GM18870 (cell line): ENCODE data around the gene TNFSF12.
"Not testable (repeated sequence)": the region's sequence is repeated elsewhere in the genome, so short reads cannot be mapped to it uniquely, and the experiment has no call there.

Experiments used
- ATAC-seq: cut with Tn5 transposase; IDR thresholded peaks from one replicate; pipeline ENCODE4 v1.9.1; 2021; ENCODE audit warnings: moderate library complexity; ENCODE audit not compliant: unreplicated experiment

TNFSF12 gene

DNA sequence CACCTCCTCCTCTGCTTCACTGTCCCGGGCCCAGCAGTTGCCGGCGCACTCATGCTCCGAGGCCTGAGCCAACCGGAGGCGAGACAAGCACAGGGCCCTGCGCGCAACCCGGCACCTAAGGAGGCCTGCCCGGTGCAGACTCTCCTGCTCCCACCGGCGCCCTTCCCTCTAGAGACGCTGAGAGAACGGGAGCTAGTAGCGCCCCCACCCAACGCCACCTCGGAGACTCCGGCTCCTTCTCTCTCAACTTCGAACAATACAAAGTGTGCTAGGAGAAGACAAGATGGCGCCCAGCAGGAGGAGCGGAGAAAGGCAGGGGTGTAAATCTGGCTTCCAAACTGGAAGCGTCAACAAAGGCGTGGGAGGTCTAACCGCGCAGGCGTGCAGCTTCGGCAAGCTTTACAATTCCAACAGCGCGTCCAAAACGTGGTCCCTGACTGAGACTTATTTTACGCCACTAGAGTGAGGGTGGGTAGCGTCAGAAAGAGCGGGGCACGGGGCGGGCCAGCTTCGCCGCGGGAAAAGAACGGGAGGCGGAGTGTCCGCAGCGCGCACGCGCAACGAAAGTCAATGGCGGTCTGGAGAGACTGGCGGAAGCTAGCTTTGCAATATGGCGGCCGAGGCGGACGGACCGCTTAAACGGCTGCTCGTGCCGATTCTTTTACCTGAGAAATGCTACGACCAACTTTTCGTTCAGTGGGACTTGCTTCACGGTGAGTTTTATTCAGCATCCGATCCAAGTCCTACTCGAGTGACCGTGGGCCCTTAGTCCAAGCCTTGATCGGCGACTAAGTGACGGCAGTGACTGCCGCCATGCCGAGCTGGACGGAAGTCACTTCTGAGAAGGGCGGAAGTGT is 34.6 kb downstream of the TNFSF12 start, which contains the start of gene MPDU1:
MPDU1 (plus strand) TSS at position 600 of the 857 bp plus-strand sequence; CDS start at position 611, 11 bp downstream.
- peak; percentile 56 for ATAC-seq

DNA sequence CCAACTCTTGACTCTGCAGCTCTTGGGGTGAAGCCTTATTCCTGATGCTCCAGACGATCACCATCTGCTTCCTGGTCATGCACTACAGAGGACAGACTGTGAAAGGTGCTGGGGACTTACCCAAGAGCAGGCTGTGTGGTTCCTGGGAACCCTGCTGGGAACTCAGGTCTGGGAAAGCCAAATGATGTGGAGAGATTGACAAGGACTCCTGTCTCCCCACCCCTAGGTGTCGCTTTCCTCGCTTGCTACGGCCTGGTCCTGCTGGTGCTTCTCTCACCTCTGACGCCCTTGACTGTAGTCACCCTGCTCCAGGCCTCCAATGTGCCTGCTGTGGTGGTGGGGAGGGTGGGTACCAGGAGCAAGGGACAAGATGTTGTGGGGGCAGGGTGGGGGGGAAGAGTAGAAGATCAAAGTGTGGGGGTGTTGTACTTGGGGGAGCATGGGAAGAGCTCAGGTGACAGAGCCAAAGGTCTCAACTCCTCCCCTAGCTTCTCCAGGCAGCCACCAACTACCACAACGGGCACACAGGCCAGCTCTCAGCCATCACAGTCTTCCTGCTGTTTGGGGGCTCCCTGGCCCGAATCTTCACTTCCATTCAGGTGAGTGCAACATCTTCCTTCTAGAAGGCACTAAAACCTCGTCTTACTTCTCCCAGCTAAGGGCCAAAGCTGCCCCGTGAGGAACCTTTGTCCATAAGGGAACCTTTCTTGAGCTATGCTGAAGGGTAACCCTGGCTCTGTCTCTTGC is 38.0 kb downstream of the TNFSF12 start:
- no peak for ATAC-seq

DNA sequence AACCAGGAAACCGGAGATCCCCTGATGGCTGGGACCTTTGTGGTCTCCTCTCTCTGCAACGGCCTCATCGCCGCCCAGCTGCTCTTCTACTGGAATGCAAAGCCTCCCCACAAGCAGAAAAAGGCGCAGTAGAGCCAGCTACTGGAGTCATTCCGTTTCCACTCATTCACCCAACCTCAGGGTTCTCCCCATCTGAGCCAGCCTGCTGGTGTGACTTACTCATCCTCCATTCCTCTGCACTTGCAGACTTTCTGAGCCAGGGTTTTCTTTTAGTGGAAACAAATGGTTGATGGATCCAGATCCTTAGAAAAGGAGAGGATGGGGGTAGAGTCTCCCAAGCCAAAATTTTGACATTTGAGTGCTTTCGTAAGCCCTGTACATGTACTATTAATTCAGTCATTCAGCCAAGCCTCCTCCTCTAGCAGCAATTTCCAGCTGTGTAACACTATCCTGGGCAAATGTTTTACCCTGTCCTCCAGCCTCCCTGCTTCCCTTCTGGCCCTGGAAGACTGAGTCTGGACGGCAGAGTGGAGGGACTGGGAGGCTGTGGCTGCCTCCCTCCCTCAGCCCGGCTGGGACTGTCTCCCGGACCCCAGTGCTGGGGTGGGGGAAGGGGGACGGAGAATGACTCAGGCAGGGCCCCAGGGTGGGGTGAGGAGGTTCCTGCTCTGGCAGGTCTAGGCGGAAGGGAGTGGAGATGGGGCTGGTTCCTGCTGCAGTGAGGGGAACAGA is 38.7 kb downstream of the TNFSF12 start:
- ATAC-seq, result no peak

DNA sequence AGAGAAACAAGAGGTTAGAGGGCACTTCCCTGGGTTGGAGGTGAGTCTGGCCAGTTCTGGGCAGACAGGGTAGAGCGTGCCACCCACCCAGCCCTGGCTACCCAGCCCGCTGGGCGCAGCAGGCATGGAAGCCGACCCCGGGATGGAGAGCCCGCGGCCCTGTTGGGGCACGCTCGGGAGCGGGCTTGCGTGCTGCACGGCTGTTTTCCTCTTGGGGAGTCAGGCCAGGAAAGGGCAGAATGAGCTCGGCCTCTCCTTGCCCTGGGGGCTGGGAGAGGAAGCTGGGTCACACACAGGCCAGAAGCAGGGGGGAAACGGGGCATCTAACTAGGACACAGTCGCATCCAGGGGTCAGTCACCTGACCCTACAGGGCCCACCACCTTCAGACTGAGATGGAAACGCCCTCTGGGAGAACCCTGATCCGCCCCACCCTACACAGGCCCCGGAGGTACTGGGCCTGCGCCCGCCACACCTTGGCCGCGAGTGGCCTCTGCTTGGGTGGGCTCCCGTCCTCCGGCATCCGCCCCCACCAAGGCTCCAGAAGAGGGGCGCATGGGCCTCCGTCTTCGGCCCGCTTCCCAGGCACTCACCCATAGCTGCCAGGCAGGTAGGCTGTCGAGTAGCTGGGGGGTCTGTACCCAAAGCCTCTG is 39.8 kb downstream of the TNFSF12 start:
- ATAC-seq, result no peak

DNA sequence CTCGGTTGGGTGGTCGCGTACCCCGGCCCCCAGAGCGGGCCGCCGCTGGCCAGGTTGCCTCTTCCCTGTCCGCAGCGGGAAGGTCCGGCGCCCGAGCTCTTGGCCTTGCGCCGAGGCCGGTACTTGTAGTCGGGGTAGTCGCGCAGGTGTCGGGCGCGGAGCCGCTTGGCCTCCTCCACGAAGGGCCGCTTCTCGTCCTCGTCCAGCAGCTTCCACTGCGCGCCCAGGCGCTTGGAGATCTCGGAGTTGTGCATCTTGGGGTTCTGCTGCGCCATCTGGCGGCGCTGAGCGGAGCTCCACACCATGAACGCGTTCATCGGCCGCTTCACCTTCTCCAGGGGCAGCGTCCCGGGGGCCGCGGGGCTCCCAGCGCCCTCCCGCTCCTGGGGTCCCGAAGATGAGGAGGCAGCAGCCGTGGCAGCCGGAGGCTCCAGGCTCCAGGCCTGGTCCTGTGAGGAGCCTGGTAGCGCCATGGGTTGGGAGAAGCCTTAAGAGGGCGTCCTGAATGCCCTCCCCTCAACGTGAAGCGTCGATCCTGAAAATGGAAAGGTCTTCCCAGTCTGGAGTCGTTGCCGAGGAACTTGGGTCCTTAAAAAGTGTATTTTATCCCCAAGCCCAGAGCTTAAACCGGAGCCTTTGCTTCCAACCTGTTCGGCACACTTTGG is 40.5 kb downstream of the TNFSF12 start:
- no peak for ATAC-seq

DNA sequence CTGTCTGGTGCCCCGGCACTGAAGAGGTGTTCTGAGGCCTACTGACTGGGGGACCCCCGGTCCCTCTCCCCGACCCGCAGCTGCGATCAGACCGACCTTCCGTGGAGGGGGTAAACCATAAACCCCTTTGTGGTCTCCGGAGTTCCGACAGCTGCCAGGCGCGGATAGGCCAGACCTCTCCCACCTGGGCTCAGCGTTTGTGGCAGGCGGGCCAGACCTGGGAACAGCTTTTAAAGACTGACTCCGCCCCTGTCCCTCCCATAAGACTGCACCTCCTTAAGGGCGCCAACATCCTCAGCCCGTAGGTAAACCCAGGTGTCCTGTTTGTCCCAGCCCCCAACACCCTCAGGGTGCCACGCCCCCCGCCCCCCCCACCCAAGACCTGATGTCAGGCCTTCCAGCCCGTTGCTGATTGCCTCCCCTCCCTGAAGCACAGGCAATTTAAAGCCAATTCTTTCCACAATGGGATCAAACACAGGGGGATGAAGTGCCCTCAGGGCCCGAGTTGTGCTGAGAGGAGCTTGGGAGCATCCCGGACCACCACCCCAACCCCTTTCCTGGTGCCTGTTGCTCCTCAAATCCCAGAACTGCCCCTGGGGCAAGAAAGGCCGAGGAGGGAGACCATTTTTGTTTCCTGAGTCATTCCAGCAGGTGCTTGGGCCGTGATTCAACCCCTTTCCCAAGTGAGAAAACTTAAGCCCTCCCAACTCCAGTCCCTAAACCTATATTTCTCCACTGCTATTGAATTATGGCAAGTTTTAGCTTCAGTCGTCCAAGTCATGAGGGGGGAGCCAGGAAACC is 41.2 kb downstream of the TNFSF12 start, which contains the start of gene SOX15:
SOX15 (minus strand) TSS at position 204 of the 801 bp plus-strand sequence. CDS start 418 bp downstream, outside the sequence.
- no peak for ATAC-seq

DNA sequence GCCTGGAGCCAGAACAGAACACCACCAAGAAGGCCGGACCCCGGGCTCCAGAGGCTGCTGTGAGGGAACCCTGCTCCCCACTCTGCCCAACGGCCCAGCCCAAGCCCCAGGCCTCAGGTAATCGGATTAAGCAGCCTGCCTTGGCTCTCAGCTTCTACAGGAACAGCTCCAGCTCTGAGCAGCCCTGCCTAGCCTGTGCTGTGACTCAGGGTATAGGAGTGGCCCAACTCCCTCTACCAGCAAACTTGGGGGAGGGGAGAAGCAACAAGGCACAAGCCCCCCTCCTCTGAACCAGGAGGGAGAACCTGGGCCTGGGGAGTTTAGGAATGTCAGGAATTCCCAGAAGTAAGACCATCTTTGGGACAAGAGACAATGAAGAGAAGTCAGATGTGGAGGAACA is 41.9 kb downstream of the TNFSF12 start:
- no peak for ATAC-seq

DNA sequence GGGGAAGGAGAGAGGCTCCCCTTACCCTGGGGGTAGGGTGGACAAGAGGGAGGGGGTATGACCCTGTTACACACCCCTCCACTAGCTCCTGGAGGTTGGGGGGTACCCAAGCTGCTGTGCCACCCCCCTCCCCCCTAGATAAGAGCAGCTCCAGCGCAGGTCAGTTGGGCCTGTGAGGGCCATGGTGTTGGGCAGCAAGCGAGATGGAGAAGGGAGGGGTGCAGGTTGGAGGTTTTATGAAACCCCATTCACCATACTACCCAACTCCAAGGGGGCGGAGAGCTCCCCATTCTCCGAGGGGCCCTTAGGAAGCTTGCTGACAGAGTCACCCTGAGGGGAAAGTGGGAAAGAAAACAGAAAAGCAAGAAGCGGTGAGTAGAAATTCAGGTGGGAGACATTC is 42.7 kb downstream of the TNFSF12 start:
- no peak for ATAC-seq

DNA sequence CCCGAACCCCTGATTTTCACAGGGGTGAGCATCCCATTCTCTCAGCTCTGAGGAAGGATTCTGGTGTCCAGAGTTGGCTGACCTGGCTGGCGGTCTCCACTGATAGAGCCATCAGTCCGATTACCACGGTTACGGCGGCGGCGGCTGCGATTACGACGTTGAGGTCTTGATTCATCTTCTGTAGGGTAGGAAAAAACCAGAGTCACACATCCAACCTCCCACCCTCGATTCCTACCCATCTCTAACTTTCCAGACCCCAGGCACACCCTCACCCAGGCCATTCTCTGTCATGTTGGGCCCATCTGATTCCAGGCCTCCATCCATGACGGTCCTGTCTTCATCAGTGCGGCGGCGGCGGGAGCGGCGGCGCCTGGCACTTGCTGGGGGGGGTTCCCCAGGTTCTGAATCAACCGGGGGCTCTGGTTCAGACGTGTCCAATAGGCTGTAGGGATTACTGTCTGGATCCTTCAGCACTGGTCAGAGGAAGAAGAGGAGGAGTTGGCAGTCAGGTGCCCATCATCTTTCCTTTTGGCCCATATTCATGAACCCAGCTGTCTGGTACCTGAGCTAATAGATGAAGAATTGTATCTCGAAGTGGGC is 43.7 kb downstream of the TNFSF12 start:
- no peak for ATAC-seq

DNA sequence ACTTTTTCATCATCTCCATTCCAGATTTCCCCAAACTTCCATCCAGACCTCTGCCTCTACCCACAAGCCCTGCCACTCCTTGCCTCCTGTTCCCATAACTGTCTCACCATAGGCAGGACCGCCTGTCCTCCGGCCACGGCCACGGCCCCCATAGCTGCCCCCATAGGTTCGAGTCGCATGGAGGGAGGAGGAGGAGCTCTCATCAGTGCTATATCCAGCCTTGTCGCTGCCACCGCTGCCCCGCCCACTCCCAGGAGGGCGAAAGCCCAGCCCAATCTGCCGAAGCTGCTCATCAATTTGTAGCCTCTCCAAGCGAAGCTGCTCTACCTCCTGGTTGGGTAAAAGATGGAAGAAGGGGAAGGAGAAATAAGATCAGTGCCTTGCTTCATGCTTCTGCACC is 44.4 kb downstream of the TNFSF12 start:
- no peak for ATAC-seq

DNA sequence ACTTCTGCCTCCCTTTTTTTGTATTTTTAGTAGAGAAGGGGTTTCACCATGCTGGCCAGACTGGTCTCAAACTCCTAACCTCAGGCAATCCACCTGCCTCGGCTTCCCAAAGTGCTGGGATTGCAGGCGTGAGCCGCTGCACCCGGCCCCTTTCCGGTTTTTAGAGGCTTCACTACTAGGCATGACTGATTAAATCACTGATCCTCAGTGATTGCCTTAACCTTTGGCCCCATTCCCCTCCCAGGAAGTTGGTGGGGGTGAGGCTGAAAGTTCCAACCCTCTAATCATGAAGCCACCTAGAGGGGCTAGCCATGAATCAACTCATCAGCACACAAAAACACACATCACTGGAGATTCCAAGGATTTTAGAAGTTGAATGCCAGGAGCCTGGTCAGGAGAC is 48.7 kb downstream of the TNFSF12 start:
- not testable (repeated sequence) for ATAC-seq

DNA sequence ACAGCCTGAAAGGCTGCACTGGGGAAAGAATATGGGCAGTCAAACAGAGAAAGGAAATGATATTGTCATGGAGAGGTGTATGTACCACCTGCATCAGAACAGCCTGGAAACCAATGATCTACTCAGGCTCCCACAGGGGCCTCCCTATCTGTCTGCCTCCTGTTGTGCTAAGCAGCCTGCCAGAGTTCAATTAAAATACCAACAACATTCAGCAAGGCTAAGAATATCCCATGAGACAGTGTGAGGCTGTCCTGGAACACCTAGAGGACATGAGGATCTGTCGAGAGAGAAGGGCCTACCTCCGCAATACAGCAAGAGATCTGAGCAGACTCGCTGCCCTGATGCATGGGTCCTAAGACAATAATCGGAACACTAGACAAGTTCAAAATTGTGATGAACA is 57.4 kb downstream of the TNFSF12 start:
- ATAC-seq, result no peak
